Left renal pelvis (tissue), 4 donors: ENCODE data around the gene NCOA1. TPM values are rescaled to one million over a fixed set of nuclear protein-coding genes. Genes with fewer than 3 reads are reported as not detected.

ENCODE experiments used
- DNase-seq, 4 donors: peaks; one replicate each; pipeline ENCODE4 v3.0.0-alpha.2; 2013; ENCODE audit warnings: low read depth in 4 of 4, low spot score in 3 of 4
- polyA plus RNA-seq, 4 donors: library from polyadenylated mRNA; unstranded; fragments of 120-200 nt; gene quantifications; one replicate each; pipeline ENCODE4 v1.2.1, GENCODE V29; 2013; ENCODE audit not compliant: insufficient read length in 4 of 4

Gene NCOA1
- polyA plus RNA-seq, 4 donors = 40.8 to 52.8 (median 50.1) TPM

DNA sequence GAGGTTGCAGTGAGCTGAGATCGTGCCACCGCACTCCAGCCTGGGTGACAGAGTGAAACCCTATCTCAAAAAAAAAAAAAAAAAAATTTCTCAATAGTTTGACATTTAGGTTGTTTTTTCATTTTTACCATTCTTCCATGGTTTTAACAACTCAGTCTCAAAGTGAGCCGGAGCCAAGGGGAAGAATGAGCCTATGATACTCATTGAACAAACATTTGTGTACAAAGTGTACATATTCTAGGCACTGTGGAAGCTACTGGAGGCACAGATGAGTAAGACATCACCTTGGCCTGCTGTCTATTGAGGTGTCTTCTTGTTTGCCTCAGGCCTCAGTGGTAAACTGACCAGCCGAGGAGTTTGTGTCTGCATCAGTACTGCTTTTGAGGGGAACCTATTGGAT, 324.1 kb downstream of the NCOA1 start:
- DNase-seq = no peak

DNA sequence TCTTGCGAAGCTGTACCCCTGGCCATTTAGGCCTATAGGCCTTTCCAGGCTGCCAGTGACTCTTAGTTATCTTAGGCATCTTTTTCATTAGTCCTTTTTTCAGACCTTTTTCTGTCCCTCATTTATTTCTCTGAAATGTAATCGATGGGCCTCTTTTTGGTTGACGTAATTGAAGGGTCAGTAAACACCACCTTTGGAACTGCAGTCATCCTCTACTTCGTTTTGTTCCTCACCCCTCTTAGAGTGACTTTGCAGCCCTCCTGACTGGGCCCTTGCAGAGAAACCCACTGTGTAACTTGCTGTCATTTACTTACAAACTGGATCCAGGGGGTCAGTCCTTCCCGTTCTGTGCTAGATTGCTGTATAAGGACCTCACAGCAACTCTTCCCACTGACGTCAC, 325.4 kb downstream of the NCOA1 start:
- DNase-seq = no peak

DNA sequence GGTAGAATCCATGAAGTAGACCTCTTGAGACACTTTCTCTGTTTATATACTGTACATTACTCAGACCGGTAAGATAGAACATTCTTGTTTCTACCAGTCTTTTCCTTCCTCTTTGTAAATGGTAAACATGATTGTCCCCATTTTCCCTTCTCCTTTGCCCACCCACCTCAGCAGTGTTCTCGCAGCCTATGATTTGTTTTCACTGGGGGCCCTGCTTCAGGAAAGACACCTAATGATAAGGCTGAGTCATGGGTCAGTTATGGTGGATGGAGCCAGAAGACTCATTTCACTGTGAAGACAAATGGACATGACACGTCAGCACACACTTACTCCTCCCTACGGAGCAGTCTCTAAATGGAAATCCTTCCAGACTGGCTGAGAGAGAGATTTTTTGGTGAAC, 325.8 kb downstream of the NCOA1 start:
- no peak for DNase-seq

DNA sequence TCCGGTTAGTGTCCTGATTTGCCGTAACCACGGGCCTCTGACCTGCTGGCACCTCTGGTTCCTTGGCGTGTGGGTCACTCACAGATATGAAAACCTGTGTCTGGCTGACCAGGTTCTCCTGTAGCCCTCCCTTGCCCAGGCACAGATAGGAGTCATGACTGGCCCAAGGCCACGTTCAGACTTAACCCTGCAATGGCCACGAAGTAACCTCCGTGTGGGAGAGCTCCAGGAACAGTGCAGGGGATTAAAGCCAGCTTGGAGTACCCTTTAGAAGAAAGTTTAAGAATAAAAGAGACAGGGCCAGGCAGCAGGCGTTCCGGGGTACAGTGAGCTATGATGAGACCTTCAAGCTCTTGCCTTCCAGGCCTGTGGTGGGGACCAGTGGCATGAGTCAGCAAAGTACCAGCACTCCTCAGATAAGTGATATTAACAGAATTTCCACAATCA, 327.7 kb downstream of the NCOA1 start:
- no peak for DNase-seq

DNA sequence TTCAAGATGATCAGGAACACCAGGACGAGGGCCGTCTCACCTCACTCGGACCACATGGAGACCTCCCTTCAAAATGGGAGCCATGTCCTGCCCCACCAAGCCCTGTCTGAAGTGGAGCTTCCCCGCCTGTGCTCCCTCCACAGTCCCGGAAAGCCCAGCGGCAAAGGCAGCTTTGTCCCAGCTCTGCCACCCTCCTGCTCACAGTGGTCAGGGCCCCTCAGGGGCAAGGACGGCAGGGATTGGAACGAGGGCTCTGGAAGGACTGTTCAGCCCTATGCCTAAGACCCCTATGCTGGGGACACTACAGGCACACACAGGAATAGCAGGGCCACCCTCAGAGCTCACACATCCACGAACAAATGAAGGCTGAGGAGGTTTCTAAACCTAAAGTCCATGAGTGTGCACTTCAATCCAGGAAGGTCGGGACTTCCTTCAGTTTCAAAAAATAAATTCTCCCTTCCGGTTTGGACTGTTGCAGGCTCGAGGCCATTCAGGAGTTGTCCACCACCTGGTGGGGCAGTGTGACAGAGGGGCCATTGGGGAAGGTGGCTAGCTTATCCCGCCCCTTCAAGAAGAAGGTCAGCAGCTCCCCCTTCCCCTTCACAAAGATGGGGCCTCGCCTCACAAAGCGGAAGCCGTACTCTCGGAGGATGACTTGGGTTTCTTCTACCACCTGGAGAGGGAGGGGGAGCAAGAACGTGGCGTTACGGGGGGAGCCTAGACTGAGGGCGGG, 328.6 kb downstream of the NCOA1 start:
- no peak for DNase-seq

DNA sequence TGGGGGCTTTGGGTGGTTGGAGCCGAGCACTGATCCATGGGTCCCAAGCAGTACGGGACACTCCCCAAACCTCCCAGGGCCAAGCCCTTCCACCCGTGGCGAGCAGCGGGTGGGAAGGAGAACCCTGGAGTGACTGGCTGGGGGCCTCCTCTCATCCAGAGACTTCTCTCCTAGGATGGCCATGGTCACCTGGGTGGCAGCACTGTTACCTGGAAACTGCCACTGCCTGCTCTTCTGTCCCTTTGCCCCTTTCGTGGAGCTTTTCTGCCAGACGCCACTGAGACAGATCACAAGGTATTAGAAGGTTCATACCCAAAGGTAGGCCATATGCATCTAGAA, 329.1 kb downstream of the NCOA1 start:
- no peak for DNase-seq

Other genes with a start within 250 kb of the NCOA1 start
- gene ITSN2, start 130.7 kb upstream of the NCOA1 start, polyA plus RNA-seq = 10 to 100 TPM; 20.8 to 32.4 (median 28.7) TPM